ENCODE results near the gene FAM20A.

FAM20A gene

GRCh38 chr17:68608515-68609130 lies 7.5 kb upstream of the FAM20A start:
- DNase-seq, result no peak

- no peak for DNase-seq
Measured at GRCh38 chr17:68606451-68607307, 5.5 kb upstream of the FAM20A start.

- DNase-seq, result no peak
Measured at GRCh38 chr17:68605914-68606313, 4.7 kb upstream of the FAM20A start.

GRCh38 chr17:68603656-68604055 lies 2.5 kb upstream of the FAM20A start:
- DNase-seq, result no peak

- DNase-seq, result no peak
Measured at GRCh38 chr17:68603027-68603426, 1.9 kb upstream of the FAM20A start.

GRCh38 chr17:68602289-68602688 lies 1.1 kb upstream of the FAM20A start:
- no peak for DNase-seq

- no peak for DNase-seq
Measured at GRCh38 chr17:68601565-68602288, 560 bp upstream of the FAM20A start.

- no peak for DNase-seq
Measured at GRCh38 chr17:68600067-68600930, 868 bp downstream of the FAM20A start.

- DNase-seq, result no peak
Measured at GRCh38 chr17:68599552-68600066, 1.6 kb downstream of the FAM20A start.

GRCh38 chr17:68599091-68599490 lies 2.1 kb downstream of the FAM20A start:
- no peak for DNase-seq

- DNase-seq, result no peak
Measured at GRCh38 chr17:68598545-68598961, 2.6 kb downstream of the FAM20A start.

GRCh38 chr17:68598074-68598473 lies 3.1 kb downstream of the FAM20A start:
- DNase-seq, result no peak

- DNase-seq, result no peak
Measured at GRCh38 chr17:68596411-68596945, 4.7 kb downstream of the FAM20A start.

GRCh38 chr17:68595986-68596385 lies 5.2 kb downstream of the FAM20A start:
- DNase-seq, result no peak

GRCh38 chr17:68595496-68595895 lies 5.7 kb downstream of the FAM20A start:
- DNase-seq, result no peak

GRCh38 chr17:68594552-68594951 lies 6.6 kb downstream of the FAM20A start:
- no peak for DNase-seq

- DNase-seq, result no peak
Measured at GRCh38 chr17:68592682-68593641, 8.2 kb downstream of the FAM20A start.

- DNase-seq, result no peak
Measured at GRCh38 chr17:68592009-68592408, 9.2 kb downstream of the FAM20A start.

- no peak for DNase-seq
Measured at GRCh38 chr17:68591583-68591982, 9.6 kb downstream of the FAM20A start.

- DNase-seq, result no peak
Measured at GRCh38 chr17:68589086-68589485, 12.1 kb downstream of the FAM20A start.

- no peak for DNase-seq
Measured at GRCh38 chr17:68588362-68588761, 12.8 kb downstream of the FAM20A start.
